Loucy (cell line): ENCODE measurements around the gene CSNK2A2.

Experiments used
- H2AFZ ChIP-seq: fragments of 200-600 bp; sonication (generic); 2 replicates; pipeline ENCODE4 v1.6.0; 2016; ENCODE audit warnings: antibody characterized with exemption, mild to moderate bottlenecking, low read length, moderate library complexity
- H3F3A ChIP-seq: fragments of 200-600 bp; 2 replicates; pipeline ENCODE4 v1.6.0; 2016; ENCODE audit warnings: antibody characterized with exemption, low read depth, mild to moderate bottlenecking
- H3K27me3 ChIP-seq: fragments of 200-600 bp; sonication (generic); 2 replicates; pipeline ENCODE4 v1.6.1; 2014; ENCODE audit warnings: low read length, mild to moderate bottlenecking; ENCODE audit not compliant: insufficient read depth, poor library complexity, severe bottlenecking
- H3K36me3 ChIP-seq: fragments of 200-600 bp; sonication (generic); 2 replicates; pipeline ENCODE4 v1.6.1; 2016; ENCODE audit warnings: low read length; ENCODE audit not compliant: insufficient read depth
- H3K4me1 ChIP-seq: fragments of 200-600 bp; sonication (generic); 2 replicates; pipeline ENCODE4 v1.5.1; 2014; ENCODE audit warnings: low read length, mild to moderate bottlenecking; ENCODE audit not compliant: insufficient read depth, poor library complexity, severe bottlenecking
- H3K4me2 ChIP-seq: fragments of 200-600 bp; sonication (generic); 2 replicates; pipeline ENCODE4 v1.6.0; 2014; ENCODE audit warnings: antibody characterized with exemption, low read length, low read depth, mild to moderate bottlenecking; ENCODE audit not compliant: poor library complexity, severe bottlenecking
- H3K4me3 ChIP-seq: fragments of 200-600 bp; sonication (generic); 2 replicates; pipeline ENCODE4 v1.5.1; 2014; ENCODE audit warnings: low read length, mild to moderate bottlenecking, mixed read lengths; ENCODE audit not compliant: poor library complexity, severe bottlenecking
- H3K79me2 ChIP-seq: fragments of 200-600 bp; sonication (generic); 2 replicates; pipeline ENCODE4 v1.6.1; 2014; ENCODE audit warnings: low read length; ENCODE audit not compliant: insufficient read depth
- H3K9ac ChIP-seq: fragments of 200-600 bp; sonication (generic); 2 replicates; pipeline ENCODE4 v1.6.0; 2014; ENCODE audit warnings: mild to moderate bottlenecking, low read depth, low read length, moderate library complexity; ENCODE audit not compliant: poor library complexity, severe bottlenecking
- H3K9me2 ChIP-seq: fragments of 200-600 bp; sonication (generic); replicated peaks from 2 replicates; pipeline ENCODE4 v1.6.1; 2016; ENCODE audit warnings: low read depth, low read length, mixed read lengths
- H3K9me3 ChIP-seq: fragments of 200-600 bp; sonication (generic); 2 replicates; pipeline ENCODE4 v1.6.1; 2014; ENCODE audit warnings: mild to moderate bottlenecking, antibody characterized with exemption, low read length, low read depth; ENCODE audit not compliant: insufficient read depth
- H4K20me1 ChIP-seq: fragments of 200-600 bp; sonication (generic); 2 replicates; pipeline ENCODE4 v1.6.0; 2014; ENCODE audit warnings: antibody characterized with exemption, low read length, mild to moderate bottlenecking; ENCODE audit not compliant: insufficient read depth, poor library complexity, severe bottlenecking
- CTCF ChIP-seq: fragments of 200-600 bp; sonication (generic); conservative IDR thresholded peaks from 2 replicates; pipeline ENCODE4 v1.5.1; 2014; ENCODE audit warnings: mild to moderate bottlenecking, antibody characterized with exemption, low read length
- EZH2phosphoT487 ChIP-seq: fragments of 200-600 bp; IDR thresholded peaks from 2 replicates; pipeline ENCODE4 v1.6.1; 2018; ENCODE audit warnings: antibody characterized with exemption, mild to moderate bottlenecking, moderate library complexity, borderline replicate concordance

The CSNK2A2 gene

GRCh38 chr16:58129097-58129936, 68.6 kb downstream of the CSNK2A2 start, which contains the start of gene CFAP20:
Gene CFAP20, minus strand, starts transcription at chr16:58129381. Its CDS starts 266 bp downstream, at chr16:58129115.
- Histone ChIP-seq H3K4me1 (peaks cover 36% of the 10 kb centered on the region), H3K9me2 (no peaks in the 10 kb centered on the region), H3K9ac (peak within 1 kb of the TSS; percentile 91), H3F3A (no peaks in the 10 kb centered on the region), H4K20me1 (peaks cover 43% of the 10 kb centered on the region), H3K79me2 (peaks cover 46% of the 10 kb centered on the region), H2AFZ (peak within 1 kb of the TSS; percentile 87), H3K4me3 (peak within 1 kb of the TSS; percentile 98), H3K9me3 (no peaks in the 10 kb centered on the region), H3K36me3 (no peaks in the 10 kb centered on the region), H3K27me3 (no peaks in the 10 kb centered on the region), H3K4me2 (peak within 1 kb of the TSS; percentile 99)
- TF ChIP-seq CTCF (no peak), EZH2phosphoT487 (no peak)

- H3K9ac ChIP-seq = peak overlapping the region; percentile 91
- H3K4me2 ChIP-seq = peak overlapping the region; percentile 99
- peaks cover 52% of the 10 kb centered on the region for H3K79me2 ChIP-seq
- H3K36me3 ChIP-seq = no peaks in the 10 kb centered on the region
- H3K4me1 ChIP-seq = peaks cover 42% of the 10 kb centered on the region
- H2AFZ ChIP-seq = peak overlapping the region; percentile 49
- peaks cover 49% of the 10 kb centered on the region for H4K20me1 ChIP-seq
- TF ChIP-seq CTCF (no peak), EZH2phosphoT487 (no peak)
- H3K27me3 ChIP-seq = no peaks in the 10 kb centered on the region
- H3F3A ChIP-seq = 0 out of 2 replicates have a peak, but pooled peaks cover 1% of the 10 kb centered on the region
- peak overlapping the region; percentile 98 for H3K4me3 ChIP-seq
- no peaks in the 10 kb centered on the region for H3K9me3 ChIP-seq
- no peaks in the 10 kb centered on the region for H3K9me2 ChIP-seq
Measured at GRCh38 chr16:58128711-58129096, 69.2 kb downstream of the CSNK2A2 start.

- peak overlapping the region; percentile 99 for H3K4me2 ChIP-seq
- H3F3A ChIP-seq = 0 out of 2 replicates have a peak, but pooled peaks cover 3% of the 10 kb centered on the region
- peak overlapping the region; percentile 98 for H3K4me3 ChIP-seq
- no peak for TF ChIP-seq CTCF
- no peak for TF ChIP-seq EZH2phosphoT487
- no peaks in the 10 kb centered on the region for H3K36me3 ChIP-seq
- peaks cover 42% of the 10 kb centered on the region for H3K4me1 ChIP-seq
- H2AFZ ChIP-seq = no peak overlapping the region
- peaks cover 52% of the 10 kb centered on the region for H4K20me1 ChIP-seq
- H3K27me3 ChIP-seq = no peaks in the 10 kb centered on the region
- H3K9me2 ChIP-seq = no peaks in the 10 kb centered on the region
- H3K9ac ChIP-seq = peak overlapping the region; percentile 91
- H3K9me3 ChIP-seq = no peaks in the 10 kb centered on the region
- peaks cover 55% of the 10 kb centered on the region for H3K79me2 ChIP-seq
Measured at GRCh38 chr16:58128181-58128631, 69.7 kb downstream of the CSNK2A2 start.
